ENCODE measurements around the gene IFI27L1.

Gene IFI27L1

GRCh38 chr14:94139006-94139405 is 57.9 kb downstream of the IFI27L1 start:
- DNase-seq = no peak

- no peak for DNase-seq
Measured at GRCh38 chr14:94139421-94139820, 58.3 kb downstream of the IFI27L1 start.

- DNase-seq = no peak
Measured at GRCh38 chr14:94142247-94142646, 61.1 kb downstream of the IFI27L1 start.

- DNase-seq = no peak
Measured at GRCh38 chr14:94142836-94143235, 61.7 kb downstream of the IFI27L1 start.

- DNase-seq = no peak
Measured at GRCh38 chr14:94143239-94143638, 62.1 kb downstream of the IFI27L1 start.

- DNase-seq = no peak
Measured at GRCh38 chr14:94143711-94144110, 62.6 kb downstream of the IFI27L1 start.

GRCh38 chr14:94144765-94145164 is 63.7 kb downstream of the IFI27L1 start:
- DNase-seq = no peak

GRCh38 chr14:94145902-94146527 is 64.9 kb downstream of the IFI27L1 start:
- no peak for DNase-seq
